Fibroblast of the aortic adventitia (primary cell): ENCODE data around the gene ANAPC7. TPM values are rescaled to one million over a fixed set of nuclear protein-coding genes. Genes with fewer than 3 reads are reported as not detected.

Experiments used
- DNase-seq: peaks from one replicate; pipeline ENCODE4 v3.0.0-alpha.2; 2010; ENCODE audit warnings: low read depth
- H3K4me3 ChIP-seq: 2 replicates; pipeline ENCODE4 v1.5.1; 2011; ENCODE audit warnings: low read depth, mild to moderate bottlenecking, control low read depth, low read length, moderate library complexity
- small RNA-seq: library from RNA; depleted of rRNA; stranded (forward); fragments of <200 nt; gene quantifications from one replicate; pipeline ENCODE3, GENCODE V24; 2012
- total RNA-seq: library from RNA; depleted of rRNA; stranded (reverse); fragments of >200 nt; gene quantifications from 2 replicates; pipeline ENCODE4 v1.2.3, GENCODE V29; 2012; ENCODE audit warnings: low replicate concordance
- TF ChIP-seq, protein P1 (sequence below): IDR thresholded peaks from 2 replicates; pipeline ENCODE4 v1.5.1; 2011; ENCODE audit warnings: mild to moderate bottlenecking, low read length, control low read depth, inconsistent platforms; ENCODE audit not compliant: insufficient read depth

The ANAPC7 gene
- total RNA-seq, 1 donor: 41.0 TPM

DNA sequence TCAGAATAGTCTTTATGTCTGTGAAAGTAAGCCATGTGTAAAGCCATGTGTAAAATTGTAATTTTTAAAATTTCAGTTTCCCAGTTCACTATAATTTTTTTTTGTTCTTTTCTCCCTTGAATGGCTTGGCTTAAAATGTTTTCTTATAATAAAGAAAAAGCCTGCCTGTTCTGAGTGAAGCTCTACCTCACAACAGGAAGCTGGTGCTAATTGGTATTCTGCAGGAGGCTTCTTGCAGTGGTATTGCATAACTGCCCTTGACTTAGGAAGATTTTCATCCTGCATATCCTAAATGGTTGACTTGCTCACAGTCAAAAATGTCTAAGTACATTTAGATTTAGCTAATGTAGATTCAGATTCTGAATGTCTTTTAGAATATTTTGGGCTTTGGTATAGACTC is 73.0 kb downstream of the ANAPC7 start:
- TF ChIP-seq, protein P1, sequence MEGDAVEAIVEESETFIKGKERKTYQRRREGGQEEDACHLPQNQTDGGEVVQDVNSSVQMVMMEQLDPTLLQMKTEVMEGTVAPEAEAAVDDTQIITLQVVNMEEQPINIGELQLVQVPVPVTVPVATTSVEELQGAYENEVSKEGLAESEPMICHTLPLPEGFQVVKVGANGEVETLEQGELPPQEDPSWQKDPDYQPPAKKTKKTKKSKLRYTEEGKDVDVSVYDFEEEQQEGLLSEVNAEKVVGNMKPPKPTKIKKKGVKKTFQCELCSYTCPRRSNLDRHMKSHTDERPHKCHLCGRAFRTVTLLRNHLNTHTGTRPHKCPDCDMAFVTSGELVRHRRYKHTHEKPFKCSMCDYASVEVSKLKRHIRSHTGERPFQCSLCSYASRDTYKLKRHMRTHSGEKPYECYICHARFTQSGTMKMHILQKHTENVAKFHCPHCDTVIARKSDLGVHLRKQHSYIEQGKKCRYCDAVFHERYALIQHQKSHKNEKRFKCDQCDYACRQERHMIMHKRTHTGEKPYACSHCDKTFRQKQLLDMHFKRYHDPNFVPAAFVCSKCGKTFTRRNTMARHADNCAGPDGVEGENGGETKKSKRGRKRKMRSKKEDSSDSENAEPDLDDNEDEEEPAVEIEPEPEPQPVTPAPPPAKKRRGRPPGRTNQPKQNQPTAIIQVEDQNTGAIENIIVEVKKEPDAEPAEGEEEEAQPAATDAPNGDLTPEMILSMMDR: no peak
- H3K4me3 ChIP-seq: no peak overlapping the region
- peak; percentile 50 for DNase-seq

DNA sequence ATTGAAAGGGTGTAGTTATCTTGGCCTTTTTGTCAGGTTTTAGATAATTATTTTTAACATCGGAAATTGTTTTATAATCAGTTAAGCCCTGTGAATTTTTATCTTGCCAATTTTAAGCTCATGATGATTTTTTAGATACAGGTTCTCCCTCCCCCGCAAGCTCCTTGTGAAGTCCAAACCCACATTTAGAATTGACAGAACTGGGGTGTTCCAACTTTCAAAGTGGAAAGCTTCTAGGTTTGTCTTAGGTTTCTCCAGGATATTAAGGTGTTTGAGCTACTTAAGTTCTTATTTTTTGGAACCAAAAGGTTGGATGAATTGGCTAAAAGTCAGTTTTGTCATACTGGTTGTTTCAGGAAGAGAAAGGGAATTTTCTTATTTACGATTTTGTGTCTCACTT is 73.4 kb downstream of the ANAPC7 start:
- TF ChIP-seq, protein P1: no peak
- H3K4me3 ChIP-seq: no peak overlapping the region
- no peak for DNase-seq

DNA sequence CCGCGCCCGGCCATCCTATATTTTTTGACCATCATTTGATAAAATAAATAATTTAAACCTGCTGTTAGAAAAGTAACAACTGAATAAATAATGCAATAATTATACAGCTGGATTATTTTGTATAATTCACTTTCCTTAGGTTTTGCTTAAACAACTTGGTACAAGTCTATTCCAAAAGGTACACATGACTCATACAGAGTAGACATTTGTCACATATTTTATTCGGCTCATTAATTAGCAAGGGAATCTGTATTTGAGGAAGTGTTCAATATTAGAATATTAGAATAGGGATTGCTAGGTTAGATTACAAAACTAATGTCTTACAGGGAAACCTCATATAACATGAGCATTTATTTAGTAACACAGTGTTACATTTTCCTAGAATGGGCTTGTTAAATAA is 73.8 kb downstream of the ANAPC7 start:
- TF ChIP-seq, protein P1: no peak
- no peak overlapping the region for H3K4me3 ChIP-seq
- DNase-seq: no peak

Small RNAs within 50 kb of the gene (small RNA-seq; reads per million reads assigned to genes)
- not detected for gene RN7SL769P

Other genes starting within 250 kb of the ANAPC7 start
- 99.7 and 139 TPM in 2 replicates for gene ATP2A2, start 122.5 kb downstream of the ANAPC7 start, total RNA-seq
- gene ARPC3, start 46.6 kb upstream of the ANAPC7 start, total RNA-seq: 289 and 391 TPM in 2 replicates
- gene GPN3, start 64.5 kb upstream of the ANAPC7 start, total RNA-seq: 15.9 and 27.4 TPM in 2 replicates
- 16.4 and 17.4 TPM in 2 replicates for gene FAM216A, start 65.1 kb upstream of the ANAPC7 start, total RNA-seq
- 83.2 and 88.9 TPM in 2 replicates for gene VPS29, start 98.4 kb upstream of the ANAPC7 start, total RNA-seq
- gene RAD9B, start 98.6 kb upstream of the ANAPC7 start, total RNA-seq: 2.3 and 5.5 TPM in 2 replicates
- 6.1 and 11.9 TPM in 2 replicates for gene PPTC7, start 179.6 kb upstream of the ANAPC7 start, total RNA-seq
- 46.3 and 80.4 TPM in 2 replicates for gene TCTN1, start 210.4 kb upstream of the ANAPC7 start, total RNA-seq